ENCODE results near the gene DYNC1LI1.

- TF ChIP-seq HOXB5 (CRISPR knock-in tag; IDR thresholded peaks at IDR 0.05) (no peak), EP300 (IDR thresholded peaks at IDR 0.05) (no peak), PHF8 (IDR thresholded peaks at IDR 0.05; ENCODE audit: borderline replicate concordance, low read depth) (no peak), CEBPB (IDR thresholded peaks at IDR 0.05) (no peak), RAD21 (conservative IDR thresholded peaks at IDR 0.05 in 1 of 2, IDR thresholded peaks at IDR 0.05 in 1 of 2) (no peak), HDAC2 (IDR thresholded peaks at IDR 0.05) (no peak)
- TF ChIP-seq, protein P1, sequence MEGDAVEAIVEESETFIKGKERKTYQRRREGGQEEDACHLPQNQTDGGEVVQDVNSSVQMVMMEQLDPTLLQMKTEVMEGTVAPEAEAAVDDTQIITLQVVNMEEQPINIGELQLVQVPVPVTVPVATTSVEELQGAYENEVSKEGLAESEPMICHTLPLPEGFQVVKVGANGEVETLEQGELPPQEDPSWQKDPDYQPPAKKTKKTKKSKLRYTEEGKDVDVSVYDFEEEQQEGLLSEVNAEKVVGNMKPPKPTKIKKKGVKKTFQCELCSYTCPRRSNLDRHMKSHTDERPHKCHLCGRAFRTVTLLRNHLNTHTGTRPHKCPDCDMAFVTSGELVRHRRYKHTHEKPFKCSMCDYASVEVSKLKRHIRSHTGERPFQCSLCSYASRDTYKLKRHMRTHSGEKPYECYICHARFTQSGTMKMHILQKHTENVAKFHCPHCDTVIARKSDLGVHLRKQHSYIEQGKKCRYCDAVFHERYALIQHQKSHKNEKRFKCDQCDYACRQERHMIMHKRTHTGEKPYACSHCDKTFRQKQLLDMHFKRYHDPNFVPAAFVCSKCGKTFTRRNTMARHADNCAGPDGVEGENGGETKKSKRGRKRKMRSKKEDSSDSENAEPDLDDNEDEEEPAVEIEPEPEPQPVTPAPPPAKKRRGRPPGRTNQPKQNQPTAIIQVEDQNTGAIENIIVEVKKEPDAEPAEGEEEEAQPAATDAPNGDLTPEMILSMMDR (IDR thresholded peaks at IDR 0.05), result no peak
- TF ChIP-seq, protein P2, sequence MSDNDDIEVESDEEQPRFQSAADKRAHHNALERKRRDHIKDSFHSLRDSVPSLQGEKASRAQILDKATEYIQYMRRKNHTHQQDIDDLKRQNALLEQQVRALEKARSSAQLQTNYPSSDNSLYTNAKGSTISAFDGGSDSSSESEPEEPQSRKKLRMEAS (IDR thresholded peaks at IDR 0.05), result no peak
Measured at GRCh38 chr3:32601722-32602121, 31.1 kb upstream of the DYNC1LI1 start.
